Right ventricle myocardium inferior (tissue), 1 donor: ENCODE measurements around the gene CTPS1. TPM values are rescaled to one million over a fixed set of nuclear protein-coding genes. Genes with fewer than 3 reads are reported as not detected.

ENCODE experiments used
- ATAC-seq: fragments of 200-7000 bp; cut with Tn5 transposase; one replicate; pipeline ENCODE4 v1.9.1; 2020; ENCODE audit warnings: mild to moderate bottlenecking, moderate library complexity
- DNase-seq: peaks from one replicate; pipeline ENCODE4 v3.0.0; 2021; ENCODE audit errors: missing footprints
- intact Hi-C: fragments of 100-400 bp; cut with DNase I; formaldehyde crosslinking; loops from one replicate; pipeline ENCODE4 v1.11.0; 2022
- total RNA-seq: library from RNA; stranded (reverse); fragmentation: NEBNext Ultra II Directional; extraction: Animal tissue kit (Norgen Biotek cat#: 25700); gene quantifications from one replicate; pipeline ENCODE4 v1.2.1, GENCODE V29; 2021
- donor health status: DM: no; HTN: yes; CAD: no; lungs with severe emphysema.

CTPS1 gene
- total RNA-seq, 1 donor from 2014 or later: 7.2 TPM

GRCh38 chr1:40956407-40956806 is 23.1 kb upstream of the CTPS1 start:
- DNase-seq (no peak), ATAC-seq (no peak)
- intact Hi-C loops: no loop called here

GRCh38 chr1:40958210-40958609 is 21.3 kb upstream of the CTPS1 start:
- DNase-seq: no peak
- intact Hi-C loops: no loop called here
- ATAC-seq: no peak

GRCh38 chr1:40965531-40965930 is 14.0 kb upstream of the CTPS1 start:
- DNase-seq (no peak), ATAC-seq (no peak)
- intact Hi-C loops: no loop called here

DNA sequence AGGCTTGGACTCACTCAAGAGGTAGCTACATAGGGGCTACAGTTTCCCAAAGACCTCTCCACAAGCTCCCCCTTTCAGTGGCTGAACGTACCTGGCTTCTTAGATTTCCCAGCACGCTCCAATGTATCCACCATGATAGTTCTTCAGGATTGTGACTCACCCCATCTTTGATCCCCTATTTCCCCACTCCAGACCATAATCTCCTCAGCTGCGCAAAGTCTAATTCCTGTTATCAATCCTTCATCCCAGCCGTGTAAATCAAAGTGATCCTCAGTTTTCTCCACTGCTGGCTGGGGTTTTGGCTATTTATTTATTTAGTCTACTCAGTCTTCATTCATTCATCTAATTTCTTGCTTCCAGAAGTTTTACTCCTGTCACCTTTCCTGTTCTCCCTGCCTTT is 13.1 kb upstream of the CTPS1 start:
- ATAC-seq (no peak), DNase-seq (no peak)
- intact Hi-C loops: no loop called here

DNA sequence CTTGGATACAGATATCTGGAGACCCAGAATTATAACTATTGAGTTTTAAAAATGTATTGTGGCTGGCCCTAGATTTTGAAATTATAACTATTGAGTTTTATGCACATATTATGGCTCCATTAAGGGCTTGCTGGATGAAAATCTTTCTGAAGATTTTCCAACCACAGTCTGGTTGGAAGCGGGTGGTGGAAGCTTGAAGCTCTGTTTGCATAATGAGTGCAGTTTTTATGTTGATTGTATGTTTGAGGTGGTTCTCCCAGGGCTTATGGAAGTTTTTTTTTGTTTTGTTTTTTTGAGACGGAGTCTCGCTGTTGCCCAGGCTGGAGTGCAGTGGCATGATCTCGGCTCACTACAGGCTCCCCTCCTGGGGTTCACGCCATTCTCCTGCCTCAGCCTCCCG is 10.1 kb upstream of the CTPS1 start:
- DNase-seq: no peak
- no peak for ATAC-seq
- intact Hi-C loops: no loop called here

- ATAC-seq (no peak), DNase-seq (no peak)
- intact Hi-C loops: no loop called here
These were observed 7.5 kb upstream of the CTPS1 start for GRCh38 chr1:40971966-40972365.

DNA sequence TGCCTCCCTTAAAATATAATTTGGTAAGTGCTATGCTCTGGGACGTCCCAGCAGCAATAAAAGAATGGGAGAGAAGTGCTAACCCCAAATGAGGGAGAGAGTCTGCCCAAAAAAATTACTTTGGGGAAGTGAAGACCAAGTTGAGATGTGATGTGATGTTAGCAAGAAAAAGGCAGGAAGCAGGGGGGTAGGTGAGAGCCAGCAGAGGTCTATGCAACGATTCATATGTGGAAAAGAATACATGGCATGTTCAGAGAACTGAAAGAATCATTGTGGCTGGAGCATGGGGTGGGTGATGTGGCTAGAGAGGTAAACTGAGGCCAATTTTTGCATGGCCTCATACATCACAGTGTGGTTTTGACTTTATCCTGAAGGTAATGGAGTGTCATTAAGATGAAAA is 5.6 kb upstream of the CTPS1 start:
- intact Hi-C loops: no loop called here
- DNase-seq (no peak), ATAC-seq (no peak)

DNA sequence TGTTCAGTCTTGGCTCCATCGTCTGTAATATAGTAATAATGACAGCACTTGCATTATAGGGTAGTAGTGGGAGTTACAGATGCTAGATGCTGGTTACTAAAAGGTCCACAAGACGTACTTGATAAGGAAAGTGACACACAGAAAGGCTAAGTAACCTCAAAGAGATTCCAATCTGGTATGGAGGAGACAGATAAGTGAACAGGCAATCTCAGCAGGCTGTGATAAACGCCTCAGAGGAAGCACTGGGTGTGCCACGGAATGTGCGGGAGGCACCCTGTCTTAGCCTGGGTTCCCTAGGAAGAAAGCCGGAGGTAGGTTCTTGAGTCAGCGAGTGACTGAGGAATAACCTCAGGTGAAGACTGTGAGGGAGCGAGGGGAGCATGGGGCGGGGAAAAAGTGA is 4.6 kb upstream of the CTPS1 start:
- DNase-seq (no peak), ATAC-seq (no peak)
- intact Hi-C loops: loop anchor here (5.0 kb wide), 1 partner anchor 267 kb away; the partner anchor contains the start of gene SCMH1

GRCh38 chr1:40976952-40977690 is 2.4 kb upstream of the CTPS1 start:
- ATAC-seq: no peak
- no peak for DNase-seq
- intact Hi-C loops: loop anchor here (5.0 kb wide), 1 partner anchor 265 kb away; the partner anchor contains the start of gene SCMH1

DNA sequence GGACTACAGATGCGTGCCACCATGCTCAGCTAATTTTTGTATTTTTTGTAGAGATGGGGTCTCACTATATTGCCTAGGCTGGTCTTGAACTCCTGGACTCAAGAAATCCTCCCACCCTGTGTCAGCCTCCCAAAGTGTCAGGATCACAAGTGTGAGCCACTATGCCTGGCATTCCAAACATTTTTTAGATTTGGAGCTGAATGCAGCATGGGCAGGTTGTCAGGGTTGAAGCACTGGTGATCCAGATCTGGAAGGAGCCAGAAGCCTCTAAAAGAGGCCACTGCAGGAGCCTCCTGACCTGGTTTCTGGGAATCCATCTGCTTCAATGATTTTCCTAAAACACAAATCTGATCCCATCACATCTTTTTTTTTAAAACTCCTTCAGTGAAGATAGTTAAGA is 1.8 kb upstream of the CTPS1 start:
- ATAC-seq: no peak
- no peak for DNase-seq
- intact Hi-C loops: loop anchor here (5.0 kb wide), 1 partner anchor 265 kb away; the partner anchor contains the start of gene SCMH1

DNA sequence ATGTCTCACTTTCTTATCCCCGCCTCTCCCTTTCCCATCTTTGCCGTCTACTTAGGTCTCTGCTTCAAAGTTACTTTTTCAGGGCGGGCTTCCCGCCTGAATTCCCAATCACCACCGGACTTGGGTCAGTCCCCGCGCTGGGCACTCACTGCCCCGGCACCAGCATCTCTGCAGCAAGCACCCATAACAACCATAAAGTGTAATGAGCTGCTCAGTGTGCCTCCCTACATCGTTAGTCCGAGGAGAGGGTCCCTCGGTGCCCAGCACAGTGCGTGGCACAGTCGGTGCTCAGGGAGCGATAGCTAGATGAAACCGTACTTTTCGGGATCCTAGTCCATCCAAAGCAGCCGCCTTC is 633 bp upstream of the CTPS1 start:
- ATAC-seq (no peak), DNase-seq (no peak)
- intact Hi-C loops: loop anchor here (5.0 kb wide), 1 partner anchor 263 kb away; the partner anchor contains the start of gene SCMH1

GRCh38 chr1:40980068-40980452 is 564 bp downstream of the CTPS1 start:
- intact Hi-C loops: no loop called here
- DNase-seq (no peak), ATAC-seq (peak; percentile 11)

DNA sequence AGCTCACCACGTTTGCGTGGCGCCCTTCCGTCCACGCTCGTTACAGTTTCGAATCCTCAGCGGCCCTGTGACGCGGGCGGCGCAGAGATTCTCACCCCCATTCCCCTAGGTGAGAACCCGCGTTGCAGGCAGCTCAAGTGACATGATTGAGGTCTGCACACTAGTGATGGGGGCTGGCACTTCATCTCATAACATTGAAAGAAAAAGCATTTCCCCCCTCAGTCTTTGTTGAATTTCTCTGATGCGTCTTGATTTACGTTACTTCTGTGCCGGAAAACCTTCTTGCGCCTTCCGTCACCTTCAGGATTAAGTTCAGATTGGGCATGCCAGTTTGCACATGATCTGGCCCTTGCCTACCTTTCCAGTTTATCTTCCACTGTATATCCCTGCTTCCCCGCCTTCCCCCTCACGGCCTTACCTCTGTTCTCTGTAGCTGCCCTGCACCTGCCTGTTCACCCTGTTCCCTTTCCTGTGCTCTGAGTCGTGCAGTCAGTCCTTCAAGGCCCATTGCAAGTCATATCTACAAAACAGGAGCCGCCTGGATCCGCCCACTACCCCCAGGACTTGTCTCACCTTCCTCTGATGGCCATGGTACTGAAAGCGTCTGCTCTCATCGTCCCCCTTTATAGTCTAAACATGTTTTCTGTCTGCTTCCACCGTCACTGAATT is 1.1 kb downstream of the CTPS1 start:
- no peak for DNase-seq
- intact Hi-C loops: no loop called here
- ATAC-seq: no peak

GRCh38 chr1:40981691-40982448 is 2.4 kb downstream of the CTPS1 start:
- DNase-seq (no peak), ATAC-seq (no peak)
- intact Hi-C loops: no loop called here

GRCh38 chr1:40982721-40983120 is 3.2 kb downstream of the CTPS1 start:
- DNase-seq: no peak
- intact Hi-C loops: no loop called here
- no peak for ATAC-seq

DNA sequence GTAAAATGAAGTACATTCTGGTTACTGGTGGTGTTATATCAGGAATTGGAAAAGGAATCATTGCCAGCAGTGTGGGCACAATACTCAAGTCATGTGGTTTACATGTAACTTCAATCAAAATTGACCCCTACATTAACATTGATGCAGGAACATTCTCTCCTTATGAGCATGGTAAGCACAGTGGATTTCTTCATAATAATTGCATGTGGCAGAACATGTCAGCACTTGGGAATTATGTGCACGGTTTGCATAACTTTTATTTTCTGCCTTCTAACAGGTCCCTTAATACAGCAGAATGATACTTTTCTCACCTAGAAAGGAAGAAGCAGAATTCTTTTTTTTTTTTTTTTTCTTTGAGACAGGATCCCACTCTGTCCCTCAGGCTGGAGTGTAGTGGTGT is 3.8 kb downstream of the CTPS1 start:
- intact Hi-C loops: no loop called here
- ATAC-seq: no peak
- DNase-seq: no peak

DNA sequence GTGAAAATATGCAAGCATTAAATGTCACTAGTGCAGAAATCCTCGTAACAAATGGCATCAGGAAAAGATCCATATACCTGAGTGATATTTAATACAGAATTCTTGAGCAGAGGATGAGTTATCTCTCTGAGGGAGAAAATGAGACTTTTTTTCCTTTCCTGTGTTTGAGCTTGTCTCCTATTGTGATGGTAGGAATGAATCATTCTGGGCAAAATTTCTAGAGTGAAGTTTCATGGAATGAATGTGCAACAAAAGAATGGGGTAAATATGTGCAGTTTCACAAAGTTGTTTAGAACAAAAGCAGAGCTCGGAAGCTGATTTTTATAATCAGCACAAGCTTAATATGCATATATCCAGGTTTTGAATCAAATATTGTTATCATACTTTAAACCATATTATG is 4.6 kb downstream of the CTPS1 start:
- DNase-seq: no peak
- no peak for ATAC-seq
- intact Hi-C loops: no loop called here

- no peak for ATAC-seq
- DNase-seq: no peak
- intact Hi-C loops: no loop called here
These were observed 5.0 kb downstream of the CTPS1 start for GRCh38 chr1:40984531-40984930.

DNA sequence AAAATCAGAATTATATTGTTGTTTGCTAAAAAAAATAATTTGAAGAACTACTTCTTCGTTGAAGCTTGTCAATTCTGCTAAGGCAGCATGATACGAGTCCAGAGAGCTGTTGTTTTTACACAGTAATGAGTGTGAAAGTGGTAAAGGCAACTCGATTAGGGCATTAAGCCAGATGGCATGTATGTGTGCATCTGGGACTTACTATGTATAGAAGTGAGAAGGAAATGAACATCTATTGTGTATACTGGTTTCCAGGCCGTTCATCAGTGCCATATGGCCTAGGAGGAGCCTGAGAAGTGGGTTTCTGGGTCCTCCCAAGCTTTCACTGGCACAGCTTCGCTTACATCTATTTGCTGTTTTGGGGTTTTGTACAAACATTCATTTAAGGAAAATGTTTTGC is 5.7 kb downstream of the CTPS1 start:
- DNase-seq: no peak
- intact Hi-C loops: no loop called here
- ATAC-seq: no peak

DNA sequence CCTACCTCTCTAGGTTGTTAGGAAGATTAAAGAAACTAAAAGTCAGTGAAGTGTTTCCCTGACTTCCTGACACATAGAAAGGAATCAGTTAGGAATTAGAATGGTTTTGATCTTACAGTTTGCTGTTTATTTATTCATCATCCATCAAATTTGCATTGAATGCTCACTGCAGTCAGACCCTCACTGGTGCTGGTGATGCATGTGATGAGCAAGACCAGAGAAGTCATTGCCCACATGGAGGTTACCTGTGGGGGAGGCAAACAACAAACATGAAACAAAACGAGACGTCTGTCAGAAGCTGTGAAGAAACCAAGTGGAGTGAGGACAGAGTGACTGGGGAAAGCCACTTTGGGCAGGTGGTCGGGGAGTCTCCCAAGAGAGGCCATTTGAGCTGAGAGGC is 6.4 kb downstream of the CTPS1 start:
- ATAC-seq (no peak), DNase-seq (no peak)
- intact Hi-C loops: no loop called here
